Smooth muscle cell (in vitro differentiated cells): ENCODE results near the gene LAPTM4A. TPM values are rescaled to one million over a fixed set of nuclear protein-coding genes. Genes with fewer than 3 reads are reported as not detected.

Experiments
- DNase-seq: peaks from one replicate; lab custom pipeline; 2025; ENCODE audit not compliant: unreplicated experiment; lab: John Stamatoyannopoulos, UW
- H2AFZ ChIP-seq: fragments of 200-600 bp; sonication (generic); 2 replicates; pipeline ENCODE4 v1.6.0; 2016; ENCODE audit warnings: antibody characterized with exemption, low read depth, mild to moderate bottlenecking
- H3F3A ChIP-seq: fragments of 200-600 bp; sonication (generic); 2 replicates; pipeline ENCODE4 v1.6.0; 2017; ENCODE audit warnings: antibody characterized with exemption, low read depth
- H3K27ac ChIP-seq: fragments of 200-600 bp; sonication (generic); 2 replicates; pipeline ENCODE4 v1.5.1; 2016; ENCODE audit warnings: low read depth, mild to moderate bottlenecking
- H3K27me3 ChIP-seq: fragments of 200-600 bp; sonication (generic); 2 replicates; pipeline ENCODE4 v1.6.1; 2016; ENCODE audit warnings: low read depth, mild to moderate bottlenecking
- H3K36me3 ChIP-seq: fragments of 200-600 bp; sonication (generic); 2 replicates; pipeline ENCODE4 v1.5.1; 2016; ENCODE audit warnings: low read depth
- H3K4me1 ChIP-seq: fragments of 200-600 bp; sonication (generic); 2 replicates; pipeline ENCODE4 v1.5.1; 2016; ENCODE audit warnings: low read depth
- H3K4me2 ChIP-seq: fragments of 200-600 bp; sonication (generic); 2 replicates; pipeline ENCODE4 v1.6.0; 2016; ENCODE audit warnings: mild to moderate bottlenecking
- H3K4me3 ChIP-seq: fragments of 200-600 bp; sonication (generic); 2 replicates; pipeline ENCODE4 v1.5.1; 2016; ENCODE audit warnings: mild to moderate bottlenecking
- H3K79me2 ChIP-seq: fragments of 200-600 bp; sonication (generic); 2 replicates; pipeline ENCODE4 v1.6.0; 2016; ENCODE audit warnings: low read depth, mild to moderate bottlenecking
- H3K9ac ChIP-seq: fragments of 200-600 bp; sonication (generic); 2 replicates; pipeline ENCODE4 v1.6.0; 2016; ENCODE audit warnings: low read depth
- H3K9me3 ChIP-seq: fragments of 200-600 bp; sonication (generic); replicated peaks from 2 replicates; pipeline ENCODE4 v1.5.1; 2016; ENCODE audit warnings: low read depth
- H4K20me1 ChIP-seq: fragments of 200-600 bp; sonication (generic); 2 replicates; pipeline ENCODE4 v1.6.0; 2016; ENCODE audit warnings: low read depth
- CTCF ChIP-seq: fragments of 200-600 bp; sonication (generic); IDR thresholded peaks from 2 replicates; pipeline ENCODE4 v1.5.1; 2017; ENCODE audit warnings: borderline replicate concordance, mild to moderate bottlenecking, antibody characterized with exemption; ENCODE audit not compliant: insufficient read depth, poor library complexity, severe bottlenecking
- WGBS: methylation state at CpG from one replicate; pipeline ENCODE4 v1.1.7; 2016; ENCODE audit warnings: low lambda C conversion rate; 5-methylcytosine and 5-hydroxymethylcytosine counted together
- polyA plus RNA-seq: library from polyadenylated mRNA; unstranded; fragments of >200 nt; fragmentation: Nextera tagmentation; extraction: Ambion mirVana; gene quantifications from 2 replicates; pipeline ENCODE4 v1.2.1, GENCODE V29; 2016
- total RNA-seq: library from RNA; depleted of rRNA; stranded (reverse); fragments of >200 nt; gene quantifications from 2 replicates; pipeline ENCODE4 v1.2.3, GENCODE V29; 2014

LAPTM4A gene
- total and polyA plus RNA-seq, 2 experiments from 2014 or later: 423 to 466 TPM

GRCh38 chr2:20030224-20030623 lies 21.2 kb downstream of the LAPTM4A start:
- Histone ChIP-seq H3F3A (peaks cover 6% of the 10 kb centered on the region), H3K27me3 (no peaks in the 10 kb centered on the region), H4K20me1 (peaks cover 36% of the 10 kb centered on the region), H3K79me2 (peaks cover 5% of the 10 kb centered on the region), H3K36me3 (peaks cover 30% of the 10 kb centered on the region), H3K4me2 (no peak overlapping the region), H3K4me1 (no peaks in the 10 kb centered on the region), H3K4me3 (no peak overlapping the region), H3K9ac (no peak overlapping the region), H2AFZ (no peak overlapping the region), H3K27ac (no peak overlapping the region), H3K9me3 (no peaks in the 10 kb centered on the region)
- 95% methylated on average over 6 of the region's 6 CpGs for WGBS
- no peak for DNase-seq
- no peak for TF ChIP-seq CTCF

GRCh38 chr2:20027705-20028434 lies 23.6 kb downstream of the LAPTM4A start:
- WGBS: 53% methylated on average over 3 of the region's 3 CpGs
- Histone ChIP-seq H3K4me2 (no peak overlapping the region), H3K27me3 (no peaks in the 10 kb centered on the region), H3K27ac (peak overlapping the region; percentile 26), H3K79me2 (peaks cover 5% of the 10 kb centered on the region), H3K9ac (no peak overlapping the region), H3F3A (peaks cover 6% of the 10 kb centered on the region), H3K9me3 (no peaks in the 10 kb centered on the region), H3K4me1 (no peaks in the 10 kb centered on the region), H4K20me1 (peaks cover 23% of the 10 kb centered on the region), H3K36me3 (peaks cover 18% of the 10 kb centered on the region), H3K4me3 (no peak overlapping the region), H2AFZ (no peak overlapping the region)
- TF ChIP-seq CTCF: no peak
- no peak for DNase-seq

GRCh38 chr2:20027260-20027677 lies 24.2 kb downstream of the LAPTM4A start:
- Histone ChIP-seq H3K27me3 (no peaks in the 10 kb centered on the region), H3K9me3 (no peaks in the 10 kb centered on the region), H2AFZ (no peak overlapping the region), H3K27ac (no peak overlapping the region), H3K4me1 (no peaks in the 10 kb centered on the region), H3K4me2 (no peak overlapping the region), H3K79me2 (peaks cover 5% of the 10 kb centered on the region), H3K9ac (no peak overlapping the region), H3F3A (peaks cover 6% of the 10 kb centered on the region), H4K20me1 (peaks cover 18% of the 10 kb centered on the region), H3K36me3 (peaks cover 12% of the 10 kb centered on the region), H3K4me3 (no peak overlapping the region)
- no peak for TF ChIP-seq CTCF
- no peak for DNase-seq
- 81% methylated on average over 4 of the region's 4 CpGs for WGBS
